A673 (cell line): ENCODE data around the gene ODAD3.

Experiments
- EZH2 ChIP-seq: fragments of 200-600 bp; sonication (generic); IDR thresholded peaks from 2 replicates; pipeline ENCODE4 v1.6.1; 2017; ENCODE audit warnings: borderline replicate concordance, low read depth, mild to moderate bottlenecking, mixed read lengths, antibody characterized with exemption, low read length; ENCODE audit not compliant: poor library complexity, severe bottlenecking
- TF ChIP-seq, protein P1 (sequence below): fragments of 300-800, 200-600 bp; sonication (generic); conservative IDR thresholded peaks from 2 replicates; pipeline ENCODE4 v1.5.1; 2017; ENCODE audit warnings: low read depth, mild to moderate bottlenecking, antibody characterized with exemption, low read length, moderate library complexity, mixed read lengths

DNA sequence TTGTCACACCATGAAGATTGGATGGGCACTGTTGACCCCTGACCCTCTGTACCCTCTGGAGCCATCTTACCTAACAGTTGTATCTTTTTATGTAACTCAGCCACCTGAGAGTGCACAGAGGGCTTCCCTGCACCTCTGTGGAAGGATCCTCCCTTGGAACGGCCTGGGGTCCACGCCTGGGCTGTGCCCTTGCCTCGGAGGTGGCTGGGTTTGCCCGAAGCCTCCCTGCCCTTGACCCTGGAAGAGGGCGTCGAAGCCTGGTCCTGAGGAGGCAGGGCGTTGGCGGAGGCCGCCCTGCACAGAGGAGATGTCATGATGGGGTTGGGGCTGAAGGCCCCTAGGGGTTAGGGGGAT, 241 bp downstream of the ODAD3 start:
- TF ChIP-seq, protein P1, sequence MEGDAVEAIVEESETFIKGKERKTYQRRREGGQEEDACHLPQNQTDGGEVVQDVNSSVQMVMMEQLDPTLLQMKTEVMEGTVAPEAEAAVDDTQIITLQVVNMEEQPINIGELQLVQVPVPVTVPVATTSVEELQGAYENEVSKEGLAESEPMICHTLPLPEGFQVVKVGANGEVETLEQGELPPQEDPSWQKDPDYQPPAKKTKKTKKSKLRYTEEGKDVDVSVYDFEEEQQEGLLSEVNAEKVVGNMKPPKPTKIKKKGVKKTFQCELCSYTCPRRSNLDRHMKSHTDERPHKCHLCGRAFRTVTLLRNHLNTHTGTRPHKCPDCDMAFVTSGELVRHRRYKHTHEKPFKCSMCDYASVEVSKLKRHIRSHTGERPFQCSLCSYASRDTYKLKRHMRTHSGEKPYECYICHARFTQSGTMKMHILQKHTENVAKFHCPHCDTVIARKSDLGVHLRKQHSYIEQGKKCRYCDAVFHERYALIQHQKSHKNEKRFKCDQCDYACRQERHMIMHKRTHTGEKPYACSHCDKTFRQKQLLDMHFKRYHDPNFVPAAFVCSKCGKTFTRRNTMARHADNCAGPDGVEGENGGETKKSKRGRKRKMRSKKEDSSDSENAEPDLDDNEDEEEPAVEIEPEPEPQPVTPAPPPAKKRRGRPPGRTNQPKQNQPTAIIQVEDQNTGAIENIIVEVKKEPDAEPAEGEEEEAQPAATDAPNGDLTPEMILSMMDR, result no peak
- no peak for TF ChIP-seq EZH2
